Astrocyte (in vitro differentiated cells and primary cell): ENCODE results near the gene PYGB.

Source experiments
- CTCF ChIP-seq: IDR thresholded peaks from 2 replicates; pipeline ENCODE4 v1.5.1; 2011; ENCODE audit warnings: low read depth, mild to moderate bottlenecking, inconsistent platforms, low read length, moderate library complexity; ENCODE audit not compliant: insufficient read depth
- EZH2 ChIP-seq: IDR thresholded peaks from 2 replicates; pipeline ENCODE4 v1.6.1; 2012; ENCODE audit warnings: mild to moderate bottlenecking, low read length, inconsistent platforms; ENCODE audit not compliant: insufficient read depth

- TF ChIP-seq CTCF (no peak), EZH2 (no peak)
These were observed 25.2 kb downstream of the PYGB start for GRCh38 chr20:25273046-25273445.
